PFSK-1 (cell line): ENCODE results near the gene RTN4RL2.

Experiments
- FOXP2 ChIP-seq: optimal IDR thresholded peaks from 2 replicates; pipeline ENCODE3; 2011; ENCODE audit warnings: borderline replicate concordance, control low read depth, inconsistent platforms; ENCODE audit not compliant: insufficient read depth; ENCODE audit errors: extremely low read length, extremely low read depth
- POLR2AphosphoS5 ChIP-seq: IDR thresholded peaks from 2 replicates; pipeline ENCODE4 v1.6.1; 2012; ENCODE audit warnings: low read depth, mild to moderate bottlenecking, control low read depth, low read length, moderate library complexity
- SIN3A ChIP-seq: IDR thresholded peaks from 2 replicates; pipeline ENCODE4 v1.6.1; 2012; ENCODE audit warnings: mild to moderate bottlenecking, low read length, moderate library complexity, borderline replicate concordance; ENCODE audit not compliant: insufficient read depth
- TAF1 ChIP-seq: IDR thresholded peaks from 2 replicates; pipeline ENCODE4 v1.6.1; 2012; ENCODE audit warnings: low read length, control low read depth, borderline replicate concordance; ENCODE audit not compliant: insufficient read depth
- TF ChIP-seq, protein P1 (sequence below), 2 experiments: IDR thresholded peaks; 2 replicates each; pipeline versions ENCODE4 v1.6.1 to v1.8.0; 2011 to 2012; ENCODE audit warnings: low read depth in 2 of 2, low read length in 2 of 2, control low read depth in 1 of 2, inconsistent platforms in 1 of 2, mild to moderate bottlenecking in 1 of 2, moderate library complexity in 1 of 2; ENCODE audit not compliant: insufficient read depth in 1 of 2

DNA sequence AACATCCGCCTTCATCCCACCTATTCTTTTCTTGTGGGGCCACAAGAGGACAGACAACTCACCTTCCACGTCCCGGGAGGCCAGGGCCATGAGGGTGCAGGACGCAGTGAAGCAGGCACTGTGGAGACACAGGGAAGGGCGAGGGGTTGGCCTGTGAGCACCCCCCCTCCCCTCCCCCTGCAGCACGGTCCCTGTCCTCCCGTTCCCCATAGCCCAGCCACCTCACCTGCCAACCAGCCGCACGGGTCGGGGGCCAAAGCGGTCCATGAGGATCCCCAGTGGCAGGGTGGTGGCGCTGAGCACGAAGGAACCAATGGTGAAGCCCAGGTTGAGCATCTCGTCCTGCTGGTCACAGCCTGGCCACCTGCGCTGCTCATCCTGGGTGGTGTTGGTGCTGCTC lies 40.6 kb downstream of the RTN4RL2 start:
- TF ChIP-seq POLR2AphosphoS5: no peak
- TF ChIP-seq TAF1: no peak
- TF ChIP-seq SIN3A: no peak
- TF ChIP-seq, protein P1, sequence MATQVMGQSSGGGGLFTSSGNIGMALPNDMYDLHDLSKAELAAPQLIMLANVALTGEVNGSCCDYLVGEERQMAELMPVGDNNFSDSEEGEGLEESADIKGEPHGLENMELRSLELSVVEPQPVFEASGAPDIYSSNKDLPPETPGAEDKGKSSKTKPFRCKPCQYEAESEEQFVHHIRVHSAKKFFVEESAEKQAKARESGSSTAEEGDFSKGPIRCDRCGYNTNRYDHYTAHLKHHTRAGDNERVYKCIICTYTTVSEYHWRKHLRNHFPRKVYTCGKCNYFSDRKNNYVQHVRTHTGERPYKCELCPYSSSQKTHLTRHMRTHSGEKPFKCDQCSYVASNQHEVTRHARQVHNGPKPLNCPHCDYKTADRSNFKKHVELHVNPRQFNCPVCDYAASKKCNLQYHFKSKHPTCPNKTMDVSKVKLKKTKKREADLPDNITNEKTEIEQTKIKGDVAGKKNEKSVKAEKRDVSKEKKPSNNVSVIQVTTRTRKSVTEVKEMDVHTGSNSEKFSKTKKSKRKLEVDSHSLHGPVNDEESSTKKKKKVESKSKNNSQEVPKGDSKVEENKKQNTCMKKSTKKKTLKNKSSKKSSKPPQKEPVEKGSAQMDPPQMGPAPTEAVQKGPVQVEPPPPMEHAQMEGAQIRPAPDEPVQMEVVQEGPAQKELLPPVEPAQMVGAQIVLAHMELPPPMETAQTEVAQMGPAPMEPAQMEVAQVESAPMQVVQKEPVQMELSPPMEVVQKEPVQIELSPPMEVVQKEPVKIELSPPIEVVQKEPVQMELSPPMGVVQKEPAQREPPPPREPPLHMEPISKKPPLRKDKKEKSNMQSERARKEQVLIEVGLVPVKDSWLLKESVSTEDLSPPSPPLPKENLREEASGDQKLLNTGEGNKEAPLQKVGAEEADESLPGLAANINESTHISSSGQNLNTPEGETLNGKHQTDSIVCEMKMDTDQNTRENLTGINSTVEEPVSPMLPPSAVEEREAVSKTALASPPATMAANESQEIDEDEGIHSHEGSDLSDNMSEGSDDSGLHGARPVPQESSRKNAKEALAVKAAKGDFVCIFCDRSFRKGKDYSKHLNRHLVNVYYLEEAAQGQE (IDR thresholded peaks at IDR 0.05; ENCODE audit: insufficient read depth in 1 of 2, low read depth in 2 of 2, low read length in 2 of 2): no peak
- TF ChIP-seq FOXP2: no peak
